ENCODE measurements around the gene IL15.

DNA sequence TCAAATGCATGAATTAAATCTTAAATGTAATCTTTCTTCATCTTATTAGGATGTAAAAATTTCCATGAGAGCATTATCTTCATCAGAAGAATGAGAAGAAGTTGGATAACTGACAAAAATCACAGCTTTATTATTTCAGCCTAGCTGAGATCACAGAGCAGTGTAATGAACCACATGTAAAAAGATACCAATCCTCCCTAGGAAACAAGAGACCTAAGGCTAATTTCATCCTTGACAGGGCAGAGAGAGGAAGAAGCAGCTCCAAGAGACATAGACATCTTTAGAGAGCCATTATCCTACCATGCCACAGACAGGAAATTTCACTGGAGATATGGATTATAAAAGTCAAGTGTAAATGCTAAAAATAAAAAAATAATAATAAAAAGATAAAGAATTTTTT lies 40.9 kb upstream of the IL15 start:
- TF ChIP-seq EZH2 (IDR thresholded peaks at IDR 0.05; ENCODE audit: low read length, unreplicated experiment) (no peak), EZH2phosphoT487 (IDR thresholded peaks at IDR 0.05; ENCODE audit: borderline replicate concordance, low read length) (no peak)
- TF ChIP-seq, protein P1, sequence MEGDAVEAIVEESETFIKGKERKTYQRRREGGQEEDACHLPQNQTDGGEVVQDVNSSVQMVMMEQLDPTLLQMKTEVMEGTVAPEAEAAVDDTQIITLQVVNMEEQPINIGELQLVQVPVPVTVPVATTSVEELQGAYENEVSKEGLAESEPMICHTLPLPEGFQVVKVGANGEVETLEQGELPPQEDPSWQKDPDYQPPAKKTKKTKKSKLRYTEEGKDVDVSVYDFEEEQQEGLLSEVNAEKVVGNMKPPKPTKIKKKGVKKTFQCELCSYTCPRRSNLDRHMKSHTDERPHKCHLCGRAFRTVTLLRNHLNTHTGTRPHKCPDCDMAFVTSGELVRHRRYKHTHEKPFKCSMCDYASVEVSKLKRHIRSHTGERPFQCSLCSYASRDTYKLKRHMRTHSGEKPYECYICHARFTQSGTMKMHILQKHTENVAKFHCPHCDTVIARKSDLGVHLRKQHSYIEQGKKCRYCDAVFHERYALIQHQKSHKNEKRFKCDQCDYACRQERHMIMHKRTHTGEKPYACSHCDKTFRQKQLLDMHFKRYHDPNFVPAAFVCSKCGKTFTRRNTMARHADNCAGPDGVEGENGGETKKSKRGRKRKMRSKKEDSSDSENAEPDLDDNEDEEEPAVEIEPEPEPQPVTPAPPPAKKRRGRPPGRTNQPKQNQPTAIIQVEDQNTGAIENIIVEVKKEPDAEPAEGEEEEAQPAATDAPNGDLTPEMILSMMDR (conservative IDR thresholded peaks at IDR 0.05; ENCODE audit: low read depth, low read length) = no peak
